GM20431 (cell line): Measurements from ENCODE around the gene PTCH1.

ENCODE experiments used
- in situ Hi-C: fragments of 300-500 bp; cut with MseI, MboI; formaldehyde crosslinking; loops from one replicate; pipeline ENCODE4 v1.15.0; 2020; ENCODE audit warnings: low sequenced_read_pairs; ENCODE audit not compliant: unreplicated experiment

PTCH1 gene

DNA sequence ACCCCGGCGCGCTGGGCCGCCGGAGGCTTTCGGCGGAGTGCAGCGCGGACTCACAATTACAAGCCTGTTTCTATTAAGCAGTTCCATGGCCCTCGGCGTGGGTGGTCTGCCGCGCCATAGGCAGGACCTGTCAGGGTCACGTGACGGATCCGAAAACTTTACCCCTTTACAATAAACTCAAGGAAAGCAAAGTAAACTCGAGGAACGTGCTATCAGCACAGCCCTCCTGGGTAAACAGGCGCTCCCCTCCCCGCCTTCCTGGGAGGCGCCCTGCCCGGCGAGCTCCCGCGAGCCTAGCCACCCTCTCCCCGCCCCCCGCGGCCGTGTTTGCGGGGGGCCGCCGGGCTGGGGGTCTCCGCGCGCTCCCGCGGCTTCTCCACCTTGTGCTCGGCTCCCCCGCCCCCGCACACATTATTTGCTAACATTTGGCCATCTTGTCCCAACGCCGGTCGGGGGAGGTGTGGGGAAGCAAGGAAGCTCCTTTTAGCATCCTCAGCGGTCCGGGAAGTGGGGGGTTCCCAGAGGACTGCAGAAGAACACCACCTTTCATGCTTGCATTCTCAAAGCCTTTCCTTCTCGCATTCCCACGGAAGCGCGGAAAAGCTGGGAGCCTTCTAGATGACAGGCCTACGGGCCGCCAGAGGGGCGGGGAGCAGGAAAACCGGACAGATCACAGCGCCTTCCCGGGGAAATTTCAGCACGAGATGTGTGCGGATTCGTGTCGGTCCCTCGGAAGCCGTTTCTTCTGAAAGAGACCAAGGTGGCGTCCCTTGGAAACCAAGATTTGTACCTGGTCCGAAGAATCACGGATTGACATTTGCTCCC is at the start of gene PTCH1:
Gene PTCH1 (minus strand): TSS at position 238 of the 825 bp plus-strand sequence.
- in situ Hi-C loops, result no loop called here

DNA sequence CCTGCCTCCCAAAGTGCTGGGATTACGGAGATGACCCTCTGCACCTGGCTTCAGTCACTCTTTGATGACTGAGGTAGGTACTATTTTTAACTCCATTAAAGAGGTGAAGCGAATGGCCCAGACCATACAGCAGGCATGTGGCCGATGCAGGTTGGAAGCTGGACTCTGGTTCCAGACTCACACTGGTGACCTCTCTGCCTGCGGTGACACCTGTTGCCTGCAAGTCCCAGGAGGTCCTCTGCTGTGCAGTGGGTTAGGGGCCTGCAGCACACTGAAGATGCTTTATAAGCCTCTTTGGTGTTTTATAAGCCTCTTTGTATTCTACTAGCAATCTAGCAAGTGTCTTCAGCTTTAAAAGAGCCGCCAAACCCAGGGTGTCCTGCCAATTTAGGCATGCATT is 49.2 kb upstream of the PTCH1 start:
- in situ Hi-C loops, result no loop called here

DNA sequence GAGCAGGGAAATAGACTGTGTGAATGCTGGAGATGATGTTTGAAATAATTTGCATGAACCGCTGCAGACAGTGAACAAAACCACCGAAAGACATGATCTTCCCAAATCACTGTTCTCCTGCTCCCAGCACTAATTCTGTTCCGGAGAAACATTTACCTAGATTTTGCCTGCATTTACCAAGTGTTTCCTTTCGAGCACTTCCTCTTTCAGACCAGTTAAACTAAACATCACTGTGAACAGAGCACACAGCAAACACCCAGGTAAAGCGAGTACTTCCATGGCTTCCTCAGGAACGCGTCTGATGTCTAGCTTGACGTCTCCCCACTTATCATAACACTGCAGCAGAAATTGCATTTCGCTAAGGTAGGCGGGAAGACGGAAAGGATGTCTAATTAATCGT is 45.1 kb upstream of the PTCH1 start:
- in situ Hi-C loops, result no loop called here

DNA sequence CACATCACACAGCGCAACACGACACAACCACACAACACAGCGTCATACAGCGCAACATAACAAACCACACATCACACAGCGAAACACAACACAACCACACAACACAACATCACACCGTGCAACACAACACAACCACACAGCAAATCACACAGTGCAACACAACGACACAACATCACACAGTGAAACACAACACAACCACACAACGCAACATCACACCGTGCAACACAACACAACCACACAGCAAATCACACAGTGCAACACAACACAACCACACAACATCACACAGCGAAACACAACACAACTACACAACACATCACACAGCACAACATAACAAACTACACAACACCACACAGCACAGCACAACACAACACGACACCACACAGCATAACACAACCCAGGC is 40.4 kb upstream of the PTCH1 start:
- in situ Hi-C loops, result no loop called here

DNA sequence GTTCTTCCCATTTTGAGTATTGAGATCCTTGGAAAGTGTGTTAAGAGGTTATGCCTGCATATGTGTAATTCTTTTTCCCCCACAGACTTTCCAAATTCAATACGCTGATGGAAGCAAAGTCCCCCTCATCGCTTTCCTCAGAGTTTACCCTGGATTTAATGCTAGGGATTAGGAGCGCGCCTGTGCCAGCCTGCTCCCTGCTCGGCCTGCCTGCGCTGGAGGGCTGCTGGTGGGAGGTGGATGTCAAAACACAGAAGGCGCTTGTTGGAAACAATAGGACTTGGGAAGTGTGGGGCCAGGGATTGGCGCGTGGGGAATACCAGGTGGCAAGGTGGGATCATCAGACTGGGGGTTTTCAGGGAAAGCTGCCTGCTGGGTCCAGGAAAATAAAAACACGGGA is 39.8 kb upstream of the PTCH1 start:
- in situ Hi-C loops, result no loop called here

DNA sequence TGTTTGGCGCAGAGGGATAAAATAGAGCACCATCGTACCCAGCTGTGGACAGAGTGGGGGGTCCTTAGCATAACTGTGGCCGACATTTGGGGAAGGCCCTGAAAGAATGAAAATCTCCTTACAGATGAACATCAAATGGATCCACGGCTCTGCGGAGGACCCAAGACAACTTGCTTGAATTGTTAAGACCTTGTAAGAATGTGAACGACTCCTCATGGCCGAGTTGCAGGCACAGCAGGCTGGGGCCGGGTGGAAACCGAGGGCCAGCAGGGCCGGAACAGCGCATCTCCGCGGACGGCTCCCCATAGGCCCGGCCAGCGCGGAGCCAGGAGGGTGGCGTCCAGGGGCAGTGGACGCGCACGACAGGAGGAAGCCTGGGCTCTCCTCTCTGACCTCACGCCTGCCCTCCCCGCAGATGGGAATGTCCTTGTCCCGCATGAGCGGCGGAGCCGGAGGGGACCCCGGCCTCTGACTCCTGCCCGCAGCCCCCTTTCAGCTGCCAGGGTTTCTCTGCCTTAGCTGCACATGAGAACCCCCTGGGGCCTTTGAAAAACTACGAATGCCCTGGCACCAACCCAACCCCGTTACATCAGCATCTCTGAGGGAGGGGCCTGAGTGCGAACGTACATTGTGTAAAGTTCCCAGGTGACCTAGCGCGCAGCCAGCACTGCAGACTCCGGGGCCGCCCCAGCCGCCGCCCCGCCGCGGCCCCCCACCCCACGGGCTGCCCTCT is 36.2 kb upstream of the PTCH1 start:
- in situ Hi-C loops, result no loop called here

DNA sequence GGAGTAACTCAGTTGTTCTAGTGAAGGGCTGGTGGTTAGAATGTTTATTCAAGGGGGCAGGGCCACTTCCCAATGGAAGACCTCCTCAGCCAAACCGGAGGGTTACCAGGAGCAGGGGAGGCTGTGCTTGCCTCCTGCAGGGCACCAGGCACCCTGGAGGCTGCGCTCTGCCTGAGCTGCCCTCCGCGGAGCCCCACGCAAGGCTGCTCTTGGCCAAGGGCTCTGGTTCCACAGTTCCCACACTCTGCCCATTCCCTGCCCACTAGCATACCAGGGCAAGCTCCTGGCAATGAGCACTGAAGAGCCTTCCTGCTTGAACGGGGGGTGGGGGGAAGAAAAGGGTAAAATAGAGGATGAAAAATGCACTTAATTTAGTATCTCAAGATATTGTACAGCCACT is 35.5 kb upstream of the PTCH1 start:
- in situ Hi-C loops, result no loop called here

DNA sequence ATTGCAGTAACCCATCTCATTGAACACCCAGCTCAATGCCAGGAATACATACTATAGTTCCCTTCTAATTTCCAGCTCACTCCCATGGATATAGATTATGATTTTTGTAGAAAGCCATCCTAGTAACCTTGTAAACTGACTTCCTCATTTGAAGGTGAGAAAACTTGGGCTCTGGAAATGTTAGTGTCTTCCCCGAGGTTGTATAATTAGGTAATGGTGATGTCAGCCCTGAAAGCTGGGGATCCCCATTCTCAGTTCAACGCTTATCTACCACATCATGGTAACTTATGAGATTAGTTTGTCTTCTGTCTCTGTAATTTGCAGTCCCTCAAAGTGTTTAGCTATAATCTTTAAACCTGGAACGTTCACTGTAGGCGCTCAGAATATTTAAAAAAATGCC is 34.6 kb upstream of the PTCH1 start:
- in situ Hi-C loops, result no loop called here

DNA sequence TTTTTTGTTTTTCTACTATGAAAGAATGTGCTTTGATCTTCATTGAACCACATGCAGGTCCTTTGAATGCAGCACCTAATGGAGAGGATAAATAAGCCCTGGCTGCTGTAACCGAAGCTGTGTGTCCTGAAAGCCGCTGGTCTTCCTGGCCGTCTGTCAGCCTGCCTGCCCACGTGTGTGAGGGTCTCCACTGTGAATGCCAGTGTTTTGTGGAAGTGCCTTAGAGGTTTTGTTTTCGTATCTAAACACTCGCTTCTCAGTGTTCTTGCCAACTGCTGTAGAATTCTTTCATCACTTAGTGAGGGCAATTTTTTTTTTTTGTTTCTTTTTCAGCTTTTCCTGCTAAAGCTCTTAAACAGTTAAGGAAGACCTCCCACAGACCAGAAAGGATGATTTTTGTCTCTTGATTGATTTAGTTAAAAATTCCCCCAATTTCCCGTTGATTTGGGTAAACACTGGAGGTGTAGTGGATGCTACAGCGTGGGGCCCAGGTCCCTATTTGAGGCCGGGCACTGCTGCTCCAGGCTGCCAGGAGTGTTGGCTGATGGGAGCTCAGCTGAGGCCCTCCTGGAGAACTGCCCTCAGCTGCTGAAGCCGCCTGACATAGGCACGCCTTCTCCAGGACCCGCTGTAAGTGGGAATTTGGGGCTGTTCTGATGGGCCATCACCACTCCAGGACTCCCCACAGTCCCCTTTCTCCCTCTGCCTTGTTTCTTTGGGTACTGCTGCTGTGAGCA is 29.2 kb upstream of the PTCH1 start:
- in situ Hi-C loops, result no loop called here

DNA sequence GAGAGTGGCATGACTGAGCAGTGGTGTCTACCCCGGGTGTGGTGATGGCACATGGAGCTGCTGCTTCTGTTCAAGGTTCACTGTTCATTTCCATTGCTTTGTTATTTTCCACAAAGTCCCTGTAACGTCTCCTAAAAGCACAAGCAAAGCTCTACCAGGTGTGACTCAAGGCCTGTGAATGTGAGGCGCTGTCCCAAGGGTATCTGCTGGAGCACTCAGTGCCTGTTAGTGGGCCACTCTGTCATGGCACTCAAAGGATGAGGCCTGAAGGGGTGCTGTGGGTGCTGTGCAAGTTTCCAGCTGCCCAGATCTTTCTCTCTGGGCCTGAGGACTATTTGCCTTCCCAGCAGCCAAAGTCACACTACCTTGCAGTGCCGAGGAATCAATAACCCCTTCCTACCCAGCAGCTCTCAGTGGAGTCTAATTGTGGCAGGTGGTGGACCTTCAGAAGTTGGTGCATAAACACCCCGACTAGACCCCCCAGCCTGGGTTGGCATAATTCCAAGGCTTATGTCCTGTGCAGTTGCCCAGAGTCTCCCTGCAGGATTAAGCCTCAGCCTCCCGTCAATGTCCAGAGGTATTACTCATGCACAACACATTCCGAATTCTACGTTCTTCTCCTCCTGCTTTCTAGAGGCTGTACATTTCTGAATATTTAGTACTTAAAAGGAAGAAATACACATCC is 17.4 kb upstream of the PTCH1 start:
- in situ Hi-C loops, result no loop called here

DNA sequence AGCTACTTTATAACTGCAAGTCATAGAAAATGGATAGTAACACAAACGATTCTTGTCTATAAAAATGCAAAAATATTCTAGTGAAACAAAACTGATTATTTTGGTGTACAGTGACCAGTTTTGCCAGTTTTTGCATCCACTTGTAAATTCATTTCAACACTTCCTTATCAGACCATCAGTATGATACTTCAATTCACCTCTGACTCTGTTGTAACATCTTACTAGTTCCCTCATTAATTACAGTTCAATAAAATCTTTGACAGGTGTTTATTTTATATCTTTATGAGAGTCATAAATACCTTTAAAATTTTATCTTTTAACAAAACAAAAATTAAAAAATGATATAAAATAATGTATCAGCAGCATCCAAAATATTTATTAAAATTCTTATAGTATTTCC is 13.1 kb upstream of the PTCH1 start:
- in situ Hi-C loops, result no loop called here

DNA sequence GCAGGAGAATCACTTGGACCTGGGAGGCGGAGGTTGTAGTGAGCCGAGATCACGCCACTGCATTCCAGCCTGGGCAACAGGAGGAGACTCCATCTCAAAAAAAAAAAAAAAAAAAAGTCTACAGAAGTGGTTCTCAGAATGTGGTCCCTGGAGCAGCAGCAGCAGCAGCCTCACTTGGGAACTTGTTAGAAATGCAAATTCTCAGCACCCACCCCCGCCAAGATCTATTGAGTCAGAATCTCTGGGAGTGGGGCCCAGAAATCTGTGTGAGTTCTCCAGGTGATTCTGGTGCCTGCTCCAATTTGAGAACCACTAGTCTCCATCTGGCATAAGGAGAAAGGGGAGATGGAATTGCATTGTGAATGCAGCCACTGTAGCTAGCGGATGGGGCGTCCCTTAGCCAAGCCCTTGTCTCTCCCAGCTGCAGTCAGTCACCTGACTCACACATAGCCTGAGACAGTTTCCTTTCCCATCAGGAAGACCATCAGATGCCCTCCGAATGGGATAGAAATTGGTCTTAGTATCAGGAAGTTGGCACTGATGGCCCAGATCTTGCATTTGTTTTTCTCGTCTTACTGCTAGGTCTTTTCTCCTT is 12.2 kb upstream of the PTCH1 start:
- in situ Hi-C loops, result no loop called here

DNA sequence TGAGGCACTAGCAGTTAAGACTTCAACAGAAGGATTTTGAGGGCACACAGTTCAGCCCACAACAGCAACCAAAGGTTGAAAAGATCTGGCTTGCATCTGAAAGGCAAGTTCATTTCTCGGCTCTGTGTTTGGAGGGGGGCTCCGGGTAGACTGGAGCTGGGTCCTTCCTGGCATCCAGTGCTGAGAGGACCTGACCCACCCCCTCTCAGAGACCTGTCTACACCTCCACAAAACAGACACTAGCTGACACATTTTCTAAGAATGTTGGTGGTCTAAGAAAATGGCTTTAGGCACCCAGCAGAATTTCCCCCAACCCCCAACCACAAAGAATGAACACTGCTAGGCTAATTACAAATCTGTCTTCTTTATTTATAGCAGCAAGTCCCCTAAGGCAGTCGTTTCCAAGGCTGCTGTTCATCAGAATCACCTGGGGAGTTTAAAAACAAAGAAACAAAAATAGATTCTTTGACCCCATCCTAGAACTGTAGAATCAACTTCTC is 6.2 kb upstream of the PTCH1 start:
- in situ Hi-C loops, result no loop called here

DNA sequence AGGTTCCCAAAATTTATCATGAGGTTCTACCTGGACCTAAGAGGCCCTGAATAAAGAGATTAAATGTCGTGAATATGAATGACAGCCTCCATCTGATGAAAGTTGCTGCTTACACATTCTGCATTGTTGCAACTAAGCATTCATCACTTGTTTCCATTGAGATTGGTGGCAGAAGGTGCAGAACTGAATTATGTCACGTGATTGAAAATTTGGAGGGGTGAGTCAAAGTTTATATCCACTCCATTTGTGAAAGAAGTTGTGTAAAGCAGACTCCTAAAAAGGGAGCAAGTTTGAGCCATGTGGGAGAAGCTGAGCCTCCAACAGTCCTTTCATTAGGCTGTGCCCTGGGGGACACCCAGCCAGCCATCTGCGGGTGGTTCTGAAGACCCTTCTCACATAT is 4.9 kb upstream of the PTCH1 start:
- in situ Hi-C loops, result no loop called here

DNA sequence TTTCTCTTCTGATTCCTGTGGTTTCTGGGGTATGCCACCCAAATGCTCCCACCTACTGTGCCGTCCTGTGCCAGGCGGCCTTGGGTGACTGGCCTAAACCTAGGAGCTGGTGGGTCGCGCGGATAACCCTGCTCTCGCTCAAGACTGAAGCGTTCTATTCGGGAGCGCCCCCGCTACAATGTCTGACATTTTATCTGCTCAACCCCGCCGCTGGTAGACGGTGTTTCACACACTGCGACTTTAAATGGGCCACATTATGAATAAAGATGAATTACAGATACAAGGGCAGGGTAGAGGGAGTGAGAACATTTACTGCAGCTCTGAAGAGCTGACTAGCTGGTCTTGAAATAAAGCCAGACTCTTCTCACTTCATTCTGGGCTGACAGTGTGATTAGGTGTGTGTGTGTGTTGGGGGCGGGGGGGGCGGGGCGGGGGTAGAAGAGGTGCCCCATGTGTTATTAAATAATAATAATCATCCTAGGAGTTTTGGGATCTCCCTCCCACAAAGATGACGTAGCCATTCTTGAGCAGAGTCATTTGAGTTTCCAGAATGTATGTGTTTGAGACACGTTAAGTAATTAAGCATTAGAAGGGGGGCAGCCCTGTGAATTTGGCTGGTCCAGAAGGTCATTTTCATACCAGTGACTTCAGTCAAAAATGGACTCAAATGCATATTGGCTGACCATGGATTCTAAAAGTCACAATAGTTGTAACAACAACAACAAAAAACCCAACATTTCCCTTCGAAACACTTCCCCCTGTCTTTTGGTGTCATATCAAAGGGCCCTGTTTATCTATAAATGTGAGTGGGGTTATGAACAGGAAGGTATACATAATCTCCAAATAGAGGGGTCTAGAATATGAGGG is 1.0 kb upstream of the PTCH1 start:
- in situ Hi-C loops, result no loop called here

DNA sequence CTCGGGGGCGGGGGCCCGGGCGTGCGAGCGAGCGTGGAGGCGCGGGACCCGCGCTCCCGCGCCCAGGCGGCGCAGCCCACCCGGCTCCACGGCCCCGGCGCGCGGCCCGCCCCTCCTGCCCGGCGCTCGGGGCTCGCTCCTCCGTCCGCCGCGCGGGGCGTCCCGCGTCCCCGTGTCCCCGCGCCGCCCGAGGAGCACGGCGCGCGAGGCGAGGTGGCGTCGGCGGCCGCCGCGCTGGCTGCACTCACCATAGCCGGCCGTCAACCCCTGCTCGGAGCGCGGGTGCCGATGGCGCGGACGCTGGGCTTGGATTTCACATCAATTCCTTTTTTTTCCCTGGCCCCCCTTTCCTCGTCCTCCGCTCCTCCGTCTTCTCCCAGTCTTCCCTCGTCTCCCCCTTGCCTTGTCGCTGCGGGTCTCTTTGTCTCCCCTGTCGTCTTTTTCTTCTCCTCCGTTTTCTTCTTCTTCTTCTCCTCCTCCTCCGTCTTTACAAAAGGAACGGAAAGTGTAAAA is 494 bp downstream of the PTCH1 start:
- in situ Hi-C loops, result no loop called here

DNA sequence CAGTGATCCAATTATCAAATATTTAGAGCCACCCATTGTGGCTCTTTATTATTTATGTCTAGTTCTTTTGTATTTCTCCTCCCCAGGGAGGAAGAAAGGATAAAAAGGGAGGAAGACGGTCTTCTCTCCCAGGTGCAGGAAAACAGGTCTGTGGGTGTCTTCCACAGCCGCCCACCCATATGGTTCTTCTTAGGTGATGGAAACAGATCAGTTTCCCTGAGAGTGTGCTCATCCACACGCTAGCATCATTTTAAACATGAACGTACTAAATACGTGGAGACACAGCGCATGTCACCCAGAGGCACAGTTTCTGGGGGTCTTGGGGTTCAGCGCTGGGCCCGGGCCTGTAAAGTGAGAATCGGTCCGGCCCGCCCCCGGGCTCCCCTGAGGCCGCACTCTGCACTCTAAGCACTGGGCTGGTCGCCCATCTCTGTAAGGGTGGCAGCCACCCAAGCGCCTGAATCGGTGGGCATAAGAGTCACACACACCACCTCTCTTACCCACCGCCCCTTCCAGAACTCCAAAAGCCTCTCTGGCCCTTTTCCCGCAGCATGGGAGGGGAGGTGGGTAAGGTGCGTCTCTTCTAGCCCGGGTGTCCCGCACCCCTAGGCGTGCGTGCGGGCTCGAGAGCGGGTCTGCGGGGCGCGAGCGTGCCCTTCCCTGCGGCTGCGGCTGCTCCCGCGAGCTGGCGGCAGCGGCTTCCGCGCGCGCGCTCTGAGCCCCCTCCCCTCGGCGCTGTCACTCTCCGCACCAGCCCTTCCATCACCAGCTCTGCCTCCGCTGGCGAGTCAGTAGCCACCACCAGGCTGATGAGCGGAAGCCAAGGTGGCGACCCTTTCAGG is 1.3 kb downstream of the PTCH1 start:
- in situ Hi-C loops, result no loop called here

DNA sequence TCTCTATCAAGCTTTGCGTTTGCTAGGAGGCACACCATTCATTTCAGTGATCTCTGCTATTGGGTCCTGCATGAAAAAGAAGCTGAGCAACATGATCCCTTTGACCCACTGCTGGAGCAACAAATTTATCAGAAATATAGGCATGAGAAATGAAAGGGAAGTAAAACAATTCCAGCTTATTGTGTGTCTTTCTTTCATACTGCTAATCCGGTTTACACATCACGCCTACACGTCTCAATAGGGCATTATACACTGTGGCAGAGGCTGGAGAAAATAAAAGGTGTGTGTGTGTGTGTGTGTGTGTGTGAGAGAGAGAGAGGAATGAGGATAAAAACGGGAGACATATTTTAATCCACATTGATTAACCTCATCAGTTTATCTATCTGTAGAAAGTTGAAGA is 2.4 kb downstream of the PTCH1 start:
- in situ Hi-C loops, result no loop called here
